Calu3 (cell line): ENCODE data around the gene PRRG1. TPM values are rescaled to one million over a fixed set of nuclear protein-coding genes. Genes with fewer than 3 reads are reported as not detected.

Experiments
- BruUV-seq: library from RNA; stranded (reverse); fragments of 400-500 nt; replicated peaks from 2 replicates; lab custom pipeline; 2021; lab: Mats Ljungman, UMichigan
- CTCF ChIA-PET: fragments of 300-600 bp; sonication (Branson Sonifier 250); formaldehyde crosslinking; loops from one replicate; lab custom pipeline; 2022; ENCODE audit warnings: antibody characterized with exemption; lab: Charles Lee
- DNase-seq: peaks from one replicate; pipeline ENCODE4 v3.0.0; 2022
- H3K27ac Mint-ChIP-seq: one replicate; pipeline ENCODE4 v1.8.0; 2022; ENCODE audit warnings: mixed read lengths; ENCODE audit not compliant: unreplicated experiment
- H3K27me3 Mint-ChIP-seq: one replicate; pipeline ENCODE4 v1.8.0; 2022; ENCODE audit warnings: mixed read lengths; ENCODE audit not compliant: unreplicated experiment
- H3K36me3 Mint-ChIP-seq: one replicate; pipeline ENCODE4 v1.8.0; 2022; ENCODE audit warnings: mild to moderate bottlenecking, moderate library complexity, mixed read lengths; ENCODE audit not compliant: insufficient read depth, unreplicated experiment
- H3K4me1 Mint-ChIP-seq: one replicate; pipeline ENCODE4 v1.8.0; 2022; ENCODE audit warnings: mild to moderate bottlenecking, low read depth, mixed read lengths; ENCODE audit not compliant: unreplicated experiment
- H3K4me3 Mint-ChIP-seq: one replicate; pipeline ENCODE4 v1.8.0; 2022; ENCODE audit warnings: mild to moderate bottlenecking, low read depth, moderate library complexity, mixed read lengths; ENCODE audit not compliant: unreplicated experiment
- H3K9me3 Mint-ChIP-seq: one replicate; pipeline ENCODE4 v1.8.0; 2022; ENCODE audit warnings: low read depth, mixed read lengths; ENCODE audit not compliant: unreplicated experiment
- CTCF ChIP-seq: fragments of 200-600 bp; IDR thresholded peaks from one replicate; pipeline ENCODE4 v1.8.0; 2022; ENCODE audit warnings: antibody characterized with exemption; ENCODE audit not compliant: unreplicated experiment
- intact Hi-C: fragments of 100-400 bp; cut with micrococcal nuclease; formaldehyde crosslinking; loops from one replicate; pipeline ENCODE4 v1.10.0; 2022; ENCODE audit not compliant: unreplicated experiment
- total RNA-seq: library from RNA; stranded (reverse); gene quantifications from 2 replicates; pipeline ENCODE4 v1.2.3, GENCODE V29; 2022

Gene PRRG1
- total RNA-seq, 1 experiment from 2014 or later = 26.1 TPM

- intact Hi-C loops = no loop called here
- Mint-ChIP-seq H3K36me3 (no peaks in the 10 kb centered on the region), H3K9me3 (peaks cover 4% of the 10 kb centered on the region), H3K27ac (no peak overlapping the region), H3K4me3 (no peak overlapping the region), H3K4me1 (peaks cover 26% of the 10 kb centered on the region), H3K27me3 (no peaks in the 10 kb centered on the region)
- DNase-seq = no peak
- BruUV-seq = no TSS peak
- TF ChIP-seq CTCF = no peak
- CTCF ChIA-PET = no interaction called here
Observed at GRCh38 chrX:37371578-37371991, 22.4 kb downstream of the PRRG1 start.

GRCh38 chrX:37378404-37378803, 29.2 kb downstream of the PRRG1 start:
- no peaks in the 10 kb centered on the region for H3K36me3 Mint-ChIP-seq
- no peaks in the 10 kb centered on the region for H3K9me3 Mint-ChIP-seq
- no TSS peak for BruUV-seq
- no peak for TF ChIP-seq CTCF
- H3K27ac Mint-ChIP-seq = no peak overlapping the region
- DNase-seq = no peak
- CTCF ChIA-PET = no interaction called here
- intact Hi-C loops = no loop called here
- H3K27me3 Mint-ChIP-seq = no peaks in the 10 kb centered on the region
- H3K4me1 Mint-ChIP-seq = peaks cover 45% of the 10 kb centered on the region
- no peak overlapping the region for H3K4me3 Mint-ChIP-seq

GRCh38 chrX:37378830-37379229, 29.7 kb downstream of the PRRG1 start:
- Mint-ChIP-seq H3K27ac (no peak overlapping the region), H3K27me3 (no peaks in the 10 kb centered on the region), H3K4me1 (peaks cover 40% of the 10 kb centered on the region), H3K36me3 (no peaks in the 10 kb centered on the region), H3K9me3 (no peaks in the 10 kb centered on the region), H3K4me3 (no peak overlapping the region)
- DNase-seq = no peak
- TF ChIP-seq CTCF = no peak
- intact Hi-C loops = no loop called here
- CTCF ChIA-PET = no interaction called here
- BruUV-seq = no TSS peak

- no TSS peak for BruUV-seq
- TF ChIP-seq CTCF = no peak
- Mint-ChIP-seq H3K4me1 (peaks cover 26% of the 10 kb centered on the region), H3K4me3 (no peak overlapping the region), H3K27ac (peak overlapping the region; percentile 65), H3K9me3 (no peaks in the 10 kb centered on the region), H3K36me3 (no peaks in the 10 kb centered on the region), H3K27me3 (no peaks in the 10 kb centered on the region)
- CTCF ChIA-PET = no interaction called here
- intact Hi-C loops = no loop called here
- DNase-seq = no peak
Observed at GRCh38 chrX:37380256-37380655, 31.1 kb downstream of the PRRG1 start.
